22Rv1 (cell line): ENCODE data around the gene CISD3.
"Not testable (repeated sequence)": the region's sequence is repeated elsewhere in the genome, so short reads cannot be mapped to it uniquely, and the experiment has no call there.

Experiments used
- H3K27ac ChIP-seq: fragments of 450-650 bp; 2 replicates; pipeline ENCODE4 v1.5.1; 2017
- ZFX ChIP-seq: fragments of 450-650 bp; IDR thresholded peaks from 2 replicates; pipeline ENCODE4 v1.6.1; 2017; ENCODE audit warnings: antibody characterized with exemption, borderline replicate concordance
- TF ChIP-seq, protein P1 (sequence below): fragments of 450-650 bp; IDR thresholded peaks from 2 replicates; pipeline ENCODE4 v1.5.1; 2017; ENCODE audit warnings: mild to moderate bottlenecking

CISD3 gene

DNA sequence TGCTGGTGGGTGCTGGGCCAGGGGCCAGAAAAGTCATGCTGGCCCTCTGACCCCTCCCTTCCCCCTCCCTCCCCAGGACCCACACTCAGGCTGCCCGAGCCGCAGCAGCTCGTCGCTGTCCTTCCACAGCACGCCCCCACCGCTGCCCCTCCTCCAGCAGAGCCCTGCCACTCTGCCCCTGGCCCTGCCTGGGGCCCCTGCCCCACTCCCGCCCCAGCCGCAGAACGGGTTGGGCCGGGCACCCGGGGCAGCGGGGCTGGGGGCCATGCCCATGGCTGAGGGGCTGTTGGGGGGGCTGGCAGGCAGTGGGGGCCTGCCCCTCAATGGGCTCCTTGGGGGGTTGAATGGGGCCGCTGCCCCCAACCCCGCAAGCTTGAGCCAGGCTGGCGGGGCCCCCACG lies 8.3 kb upstream of the CISD3 start:
- no peak overlapping the region; the same call in 1 of the 2 replicates for H3K27ac ChIP-seq
- TF ChIP-seq, protein P1, sequence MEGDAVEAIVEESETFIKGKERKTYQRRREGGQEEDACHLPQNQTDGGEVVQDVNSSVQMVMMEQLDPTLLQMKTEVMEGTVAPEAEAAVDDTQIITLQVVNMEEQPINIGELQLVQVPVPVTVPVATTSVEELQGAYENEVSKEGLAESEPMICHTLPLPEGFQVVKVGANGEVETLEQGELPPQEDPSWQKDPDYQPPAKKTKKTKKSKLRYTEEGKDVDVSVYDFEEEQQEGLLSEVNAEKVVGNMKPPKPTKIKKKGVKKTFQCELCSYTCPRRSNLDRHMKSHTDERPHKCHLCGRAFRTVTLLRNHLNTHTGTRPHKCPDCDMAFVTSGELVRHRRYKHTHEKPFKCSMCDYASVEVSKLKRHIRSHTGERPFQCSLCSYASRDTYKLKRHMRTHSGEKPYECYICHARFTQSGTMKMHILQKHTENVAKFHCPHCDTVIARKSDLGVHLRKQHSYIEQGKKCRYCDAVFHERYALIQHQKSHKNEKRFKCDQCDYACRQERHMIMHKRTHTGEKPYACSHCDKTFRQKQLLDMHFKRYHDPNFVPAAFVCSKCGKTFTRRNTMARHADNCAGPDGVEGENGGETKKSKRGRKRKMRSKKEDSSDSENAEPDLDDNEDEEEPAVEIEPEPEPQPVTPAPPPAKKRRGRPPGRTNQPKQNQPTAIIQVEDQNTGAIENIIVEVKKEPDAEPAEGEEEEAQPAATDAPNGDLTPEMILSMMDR, result no peak
- no peak for TF ChIP-seq ZFX

DNA sequence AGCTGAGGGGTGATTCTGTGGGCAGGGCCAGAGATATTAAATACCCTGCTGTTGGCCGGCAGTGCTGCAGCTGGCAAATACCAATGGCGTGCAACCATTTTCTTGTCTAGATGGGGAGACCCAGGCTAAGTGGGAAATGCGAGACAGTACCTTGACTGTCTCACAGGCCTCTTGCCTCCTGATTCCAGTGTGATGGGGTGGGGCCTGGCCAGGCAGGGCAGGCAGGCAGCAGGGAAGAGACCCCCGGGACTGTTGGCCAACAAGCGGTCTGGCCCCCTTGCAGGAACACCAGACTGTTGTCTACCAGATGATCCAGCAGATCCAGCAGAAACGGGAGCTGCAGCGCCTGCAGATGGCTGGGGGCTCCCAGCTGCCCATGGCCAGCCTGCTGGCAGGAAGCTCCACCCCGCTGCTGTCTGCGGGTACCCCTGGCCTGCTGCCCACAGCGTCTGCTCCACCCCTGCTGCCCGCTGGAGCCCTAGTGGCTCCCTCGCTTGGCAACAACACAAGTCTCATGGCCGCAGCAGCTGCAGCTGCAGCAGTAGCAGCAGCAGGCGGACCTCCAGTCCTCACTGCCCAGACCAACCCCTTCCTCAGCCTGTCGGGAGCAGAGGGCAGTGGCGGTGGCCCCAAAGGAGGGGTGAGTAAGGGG lies 5.7 kb upstream of the CISD3 start:
- no peak overlapping the region for H3K27ac ChIP-seq
- no peak for TF ChIP-seq ZFX
- TF ChIP-seq, protein P1, result no peak

DNA sequence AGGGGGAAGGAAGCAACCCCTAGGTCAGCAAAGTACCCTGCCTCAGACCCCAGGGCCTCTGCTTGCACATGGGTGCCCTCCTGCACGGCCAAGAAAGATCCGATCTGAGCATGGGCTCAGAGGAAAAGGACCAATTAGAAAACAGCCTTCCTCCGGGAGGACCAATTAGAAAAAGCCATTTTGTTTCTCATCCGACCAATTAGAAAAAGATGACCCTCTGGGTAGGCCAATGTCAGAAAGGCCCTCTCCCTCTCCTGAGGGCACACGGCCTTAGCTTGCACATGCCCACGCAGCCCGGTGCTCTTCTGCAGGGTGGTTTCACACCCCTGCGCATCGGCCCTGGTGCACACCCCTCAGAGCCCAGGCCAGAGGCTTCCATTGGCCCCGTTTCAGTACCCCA lies 5.1 kb upstream of the CISD3 start:
- H3K27ac ChIP-seq, result no peak overlapping the region
- no peak for TF ChIP-seq ZFX

DNA sequence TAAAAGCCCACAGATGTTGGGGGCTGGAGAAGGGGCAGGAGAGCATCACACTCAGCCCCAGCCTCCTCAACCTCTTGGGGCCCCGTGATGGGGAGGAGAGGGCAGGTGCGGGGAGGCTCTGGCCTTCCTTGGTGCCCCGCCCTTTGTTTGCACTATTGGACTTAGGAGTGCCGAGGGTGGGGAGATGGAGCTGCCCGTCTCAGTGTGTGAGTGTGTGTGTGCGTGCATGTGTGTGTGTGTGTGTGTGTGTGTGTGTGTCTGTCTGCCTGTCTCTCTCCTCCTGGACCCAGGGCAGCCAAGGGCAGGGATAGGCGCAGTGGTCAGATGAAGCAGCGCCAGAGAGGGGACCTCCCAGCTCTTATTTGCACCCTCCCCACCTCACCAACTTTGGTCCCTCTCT lies 4.0 kb upstream of the CISD3 start:
- H3K27ac ChIP-seq, result not testable (repeated sequence)

DNA sequence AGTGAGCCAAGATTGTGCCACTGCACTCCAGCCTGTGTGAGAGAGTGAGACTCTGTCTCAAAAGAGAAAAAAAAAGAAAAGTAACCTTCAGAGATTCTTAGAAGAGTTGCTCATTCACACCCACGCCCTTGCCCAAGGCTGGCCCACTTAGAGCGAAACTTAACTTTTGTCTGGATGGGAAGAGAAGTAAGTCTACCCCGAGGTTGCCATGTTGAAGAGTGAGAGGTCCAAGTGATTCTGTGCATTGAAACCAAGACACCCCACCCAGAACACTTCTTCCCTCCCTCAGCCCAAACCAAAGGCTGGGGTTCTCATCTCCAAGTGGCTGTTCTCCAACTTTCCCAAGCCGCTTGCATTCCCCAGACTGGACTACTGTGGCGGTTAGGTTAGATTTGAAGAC lies 2.4 kb upstream of the CISD3 start:
- H3K27ac ChIP-seq, result peak overlapping the region; percentile 95; the same call in 1 of the 2 replicates
- TF ChIP-seq, protein P1, result no peak
- no peak for TF ChIP-seq ZFX

DNA sequence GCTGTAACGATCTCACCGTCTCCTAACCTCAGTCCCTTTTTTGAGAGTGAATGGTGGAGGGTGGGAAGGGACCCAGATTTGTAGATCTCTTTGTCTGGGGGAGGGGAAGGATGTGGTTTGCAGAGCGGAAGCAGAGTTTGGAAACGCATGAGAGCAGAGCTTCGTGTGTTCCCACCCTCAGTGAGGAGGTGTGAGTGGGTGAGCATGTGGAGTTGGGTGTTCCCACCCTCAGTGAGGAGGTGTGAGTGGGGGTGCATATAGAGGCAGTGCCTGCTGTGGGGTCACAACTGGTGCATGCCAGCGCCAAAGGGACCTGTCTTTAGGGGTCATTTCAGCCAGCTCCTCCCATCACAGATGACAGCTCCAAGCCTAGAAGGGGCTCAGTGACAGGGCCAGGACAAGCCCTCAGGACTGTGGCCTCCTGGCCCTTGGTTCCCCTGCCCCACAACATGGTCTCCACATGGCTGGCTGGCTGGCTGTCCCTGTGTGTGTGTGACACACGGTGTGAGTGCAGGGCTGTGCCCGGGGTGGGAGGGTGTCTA lies 1.8 kb upstream of the CISD3 start:
- H3K27ac ChIP-seq, result peak overlapping the region; percentile 95
- TF ChIP-seq, protein P1, result no peak
- TF ChIP-seq ZFX, result no peak

DNA sequence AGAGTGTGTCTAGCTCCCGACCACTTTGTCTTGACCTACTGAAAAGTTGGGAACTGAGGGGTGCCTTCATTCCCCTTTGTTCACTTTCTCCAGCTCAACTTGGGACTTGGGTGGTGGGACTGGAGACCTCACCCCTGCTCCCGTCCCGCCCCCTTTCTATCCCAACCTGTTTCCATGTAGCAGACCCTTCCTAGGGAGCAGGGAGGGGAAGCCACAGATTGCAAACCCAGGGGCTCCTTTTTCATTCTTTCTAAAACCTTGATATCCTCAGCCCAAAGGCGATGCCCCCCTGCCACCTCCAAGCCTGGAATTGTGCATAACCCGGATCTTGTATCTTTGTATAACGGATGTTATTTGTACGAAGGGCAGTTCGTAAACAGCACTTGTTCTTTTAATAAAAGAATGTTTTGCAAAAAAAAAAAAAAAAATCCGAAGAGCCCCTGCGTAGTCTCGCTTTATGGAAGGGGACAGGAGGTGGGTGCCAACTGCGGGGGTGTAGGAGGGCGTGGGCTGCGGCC lies 714 bp upstream of the CISD3 start:
- H3K27ac ChIP-seq, result peak overlapping the region; percentile 95
- TF ChIP-seq, protein P1, result no peak
- TF ChIP-seq ZFX, result no peak

DNA sequence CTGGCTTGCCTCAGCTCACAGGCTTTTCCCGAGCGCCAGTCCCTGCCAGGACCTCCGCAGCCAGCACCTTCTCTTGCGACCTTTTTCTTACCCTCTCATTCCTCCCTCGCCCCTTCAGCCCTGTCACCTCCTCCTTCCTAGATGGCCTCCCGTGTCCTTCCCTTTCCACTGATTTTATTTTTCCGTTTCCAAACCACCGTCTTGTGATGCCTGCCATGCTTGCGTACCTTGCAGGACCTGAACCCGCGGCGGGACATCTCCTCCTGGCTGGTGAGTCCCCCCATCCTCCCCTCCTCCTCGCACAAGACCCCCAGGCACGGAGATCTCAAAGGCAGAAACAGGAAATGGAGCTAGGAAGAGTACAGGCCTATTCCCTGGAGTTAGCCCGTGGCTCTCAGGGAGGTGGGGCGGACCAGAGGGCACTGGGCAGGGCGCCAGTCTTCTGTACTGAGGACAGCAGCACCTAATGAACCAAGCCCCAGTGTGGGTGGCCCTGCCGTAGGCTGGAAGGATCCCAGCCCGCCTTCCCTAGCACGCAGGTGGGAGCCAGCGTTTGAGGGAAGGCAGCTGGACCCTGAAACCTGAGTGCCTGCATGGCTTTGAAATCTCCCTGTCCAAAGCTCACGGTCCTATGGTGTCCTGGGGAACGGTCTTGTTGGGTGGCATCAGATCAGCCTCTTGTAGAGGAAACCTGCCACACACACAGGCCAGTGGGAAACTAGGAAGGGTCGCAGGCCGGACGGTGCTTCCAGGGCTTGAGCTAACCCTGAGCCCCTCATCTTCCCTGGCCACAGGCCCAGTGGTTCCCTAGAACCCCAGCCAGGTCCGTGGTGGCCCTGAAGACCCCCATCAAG lies 612 bp downstream of the CISD3 start:
- no peak for TF ChIP-seq ZFX
- peak overlapping the region; percentile 95 for H3K27ac ChIP-seq
